Stimulated activated CD4-positive, alpha-beta T cell treated with anti-CD3 and anti-CD28 coated beads, Interleukin-15, amount 100 ng/mL, for 1 hour (primary cell): Measurements from ENCODE around the gene MLPH.
A peak's percentile ranks its signal among the peaks of the same experiment; 100 is the strongest.

Experiments
- DNase-seq, 2 donors: peaks; one replicate each; pipeline ENCODE4 v3.0.0-alpha.2; 2020; ENCODE audit warnings: low read depth in 1 of 2, low spot score in 1 of 2

Gene MLPH

GRCh38 chr2:237564526-237565131 is 77.6 kb downstream of the MLPH start:
- no peak for DNase-seq

- no peak for DNase-seq
These were observed 78.9 kb downstream of the MLPH start for GRCh38 chr2:237565974-237566373.

GRCh38 chr2:237566401-237567235 is 79.6 kb downstream of the MLPH start, which contains the start of gene PRLH:
Gene PRLH, plus strand, starts transcription at chr2:237566574. Its CDS starts 0 bp downstream, at chr2:237566574.
- no peak for DNase-seq

- DNase-seq, result no peak
These were observed 80.4 kb downstream of the MLPH start for GRCh38 chr2:237567276-237568029.

- no peak for DNase-seq
These were observed 81.1 kb downstream of the MLPH start for GRCh38 chr2:237568121-237568660.

- no peak for DNase-seq
These were observed 82.0 kb downstream of the MLPH start for GRCh38 chr2:237569041-237569440.

- no peak for DNase-seq
These were observed 82.8 kb downstream of the MLPH start for GRCh38 chr2:237569896-237570295.

- DNase-seq, result no peak
These were observed 83.8 kb downstream of the MLPH start for GRCh38 chr2:237570776-237571335.

- no peak for DNase-seq
These were observed 84.5 kb downstream of the MLPH start for GRCh38 chr2:237571551-237571950.

- peak; percentile 71 to 86 for DNase-seq
These were observed 85.1 kb downstream of the MLPH start for GRCh38 chr2:237572021-237572741.

GRCh38 chr2:237572742-237573101 is 85.7 kb downstream of the MLPH start:
- no peak for DNase-seq

- DNase-seq, result no peak
These were observed 86.8 kb downstream of the MLPH start for GRCh38 chr2:237573721-237574415.

GRCh38 chr2:237574467-237574866 is 87.4 kb downstream of the MLPH start:
- DNase-seq, result no peak

- DNase-seq, result no peak
These were observed 88.1 kb downstream of the MLPH start for GRCh38 chr2:237574894-237575868.

- DNase-seq, result no peak
These were observed 89.1 kb downstream of the MLPH start for GRCh38 chr2:237575869-237576862.

- DNase-seq, result no peak
These were observed 89.9 kb downstream of the MLPH start for GRCh38 chr2:237576974-237577373.

GRCh38 chr2:237577458-237577857 is 90.4 kb downstream of the MLPH start:
- DNase-seq, result no peak
